Thyroid gland (tissue), 4 donors: ENCODE results near the gene AGK.

Source experiments
- CTCF ChIP-seq, 6 experiments: fragments of 200-600 bp in 3 of 6; fragments of 450-650 bp in 3 of 6; sonication (generic) in 3 of 6; IDR thresholded peaks; one replicate each; pipeline ENCODE4 v1.5.1; 2016 to 2019; ENCODE audit warnings: antibody characterized with exemption in 6 of 6, mild to moderate bottlenecking in 2 of 6, inconsistent platforms in 1 of 6, moderate library complexity in 1 of 6
- POLR2A ChIP-seq, 2 donors: fragments of 450-650 bp; IDR thresholded peaks; one replicate each; pipeline ENCODE4 v1.6.1; 2017; ENCODE audit warnings: antibody characterized with exemption in 2 of 2, mild to moderate bottlenecking in 2 of 2, moderate library complexity in 1 of 2

- TF ChIP-seq CTCF (IDR thresholded peaks at IDR 0.05) (no peak), POLR2A (IDR thresholded peaks at IDR 0.05) (no peak)
These were observed 136.8 kb downstream of the AGK start for GRCh38 chr7:141688043-141688442.
